ENCODE results near the gene OBP2A.

DNA sequence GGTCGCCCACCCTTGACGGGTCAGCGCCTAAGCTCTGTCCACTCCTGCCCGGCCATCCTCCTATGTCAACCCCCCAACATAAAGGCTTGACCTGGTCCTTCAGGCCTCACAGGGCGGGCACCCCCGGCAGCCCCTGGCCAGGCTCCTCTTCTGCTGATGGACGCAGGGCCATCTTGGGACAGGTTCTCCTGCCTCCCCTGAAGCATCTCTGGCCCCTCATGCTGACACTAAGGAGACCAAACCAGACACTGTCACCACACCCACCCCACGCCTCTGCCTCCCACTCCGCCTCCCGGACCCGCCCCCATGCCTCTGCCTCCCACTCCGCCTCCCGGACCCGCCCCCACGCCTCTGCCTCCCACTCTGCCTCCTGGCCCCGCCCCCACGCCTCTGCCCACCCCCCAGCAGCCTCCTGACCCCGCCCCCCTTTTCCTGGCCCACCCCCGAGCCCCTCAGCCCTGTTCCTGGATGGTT is 6.8 kb downstream of the OBP2A start:
- no peak for TF ChIP-seq POLR2A (IDR thresholded peaks at IDR 0.05)
- TF ChIP-seq, protein P1, sequence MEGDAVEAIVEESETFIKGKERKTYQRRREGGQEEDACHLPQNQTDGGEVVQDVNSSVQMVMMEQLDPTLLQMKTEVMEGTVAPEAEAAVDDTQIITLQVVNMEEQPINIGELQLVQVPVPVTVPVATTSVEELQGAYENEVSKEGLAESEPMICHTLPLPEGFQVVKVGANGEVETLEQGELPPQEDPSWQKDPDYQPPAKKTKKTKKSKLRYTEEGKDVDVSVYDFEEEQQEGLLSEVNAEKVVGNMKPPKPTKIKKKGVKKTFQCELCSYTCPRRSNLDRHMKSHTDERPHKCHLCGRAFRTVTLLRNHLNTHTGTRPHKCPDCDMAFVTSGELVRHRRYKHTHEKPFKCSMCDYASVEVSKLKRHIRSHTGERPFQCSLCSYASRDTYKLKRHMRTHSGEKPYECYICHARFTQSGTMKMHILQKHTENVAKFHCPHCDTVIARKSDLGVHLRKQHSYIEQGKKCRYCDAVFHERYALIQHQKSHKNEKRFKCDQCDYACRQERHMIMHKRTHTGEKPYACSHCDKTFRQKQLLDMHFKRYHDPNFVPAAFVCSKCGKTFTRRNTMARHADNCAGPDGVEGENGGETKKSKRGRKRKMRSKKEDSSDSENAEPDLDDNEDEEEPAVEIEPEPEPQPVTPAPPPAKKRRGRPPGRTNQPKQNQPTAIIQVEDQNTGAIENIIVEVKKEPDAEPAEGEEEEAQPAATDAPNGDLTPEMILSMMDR (IDR thresholded peaks at IDR 0.05) = no peak
- TF ChIP-seq POLR2AphosphoS5 (IDR thresholded peaks at IDR 0.05) = no peak
